Retina (tissue), 1 donor: ENCODE results near the gene PCDHA8.
A peak's percentile ranks its signal among the peaks of the same experiment; 100 is the strongest.
"Not testable (repeated sequence)": the region's sequence is repeated elsewhere in the genome, so short reads cannot be mapped to it uniquely, and the experiment has no call there.

Source experiments
- DNase-seq: peaks from one replicate; pipeline ENCODE4 v3.0.0-alpha.2; 2016

The PCDHA8 gene, protein sequence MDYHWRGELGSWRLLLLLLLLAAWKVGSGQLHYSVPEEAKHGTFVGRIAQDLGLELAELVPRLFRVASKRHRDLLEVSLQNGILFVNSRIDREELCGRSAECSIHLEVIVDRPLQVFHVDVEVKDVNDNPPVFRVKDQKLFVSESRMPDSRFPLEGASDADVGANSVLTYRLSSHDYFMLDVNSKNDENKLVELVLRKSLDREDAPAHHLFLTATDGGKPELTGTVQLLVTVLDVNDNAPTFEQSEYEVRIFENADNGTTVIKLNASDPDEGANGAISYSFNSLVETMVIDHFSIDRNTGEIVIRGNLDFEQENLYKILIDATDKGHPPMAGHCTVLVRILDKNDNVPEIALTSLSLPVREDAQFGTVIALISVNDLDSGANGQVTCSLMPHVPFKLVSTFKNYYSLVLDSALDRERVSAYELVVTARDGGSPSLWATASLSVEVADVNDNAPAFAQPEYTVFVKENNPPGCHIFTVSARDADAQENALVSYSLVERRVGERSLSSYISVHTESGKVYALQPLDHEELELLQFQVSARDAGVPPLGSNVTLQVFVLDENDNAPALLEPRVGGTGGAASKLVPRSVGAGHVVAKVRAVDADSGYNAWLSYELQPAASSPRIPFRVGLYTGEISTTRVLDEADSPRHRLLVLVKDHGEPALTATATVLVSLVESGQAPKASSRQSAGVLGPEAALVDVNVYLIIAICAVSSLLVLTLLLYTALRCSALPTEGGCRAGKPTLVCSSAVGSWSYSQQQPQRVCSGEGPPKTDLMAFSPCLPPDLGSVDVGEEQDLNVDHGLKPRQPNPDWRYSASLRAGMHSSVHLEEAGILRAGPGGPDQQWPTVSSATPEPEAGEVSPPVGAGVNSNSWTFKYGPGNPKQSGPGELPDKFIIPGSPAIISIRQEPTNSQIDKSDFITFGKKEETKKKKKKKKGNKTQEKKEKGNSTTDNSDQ

DNA sequence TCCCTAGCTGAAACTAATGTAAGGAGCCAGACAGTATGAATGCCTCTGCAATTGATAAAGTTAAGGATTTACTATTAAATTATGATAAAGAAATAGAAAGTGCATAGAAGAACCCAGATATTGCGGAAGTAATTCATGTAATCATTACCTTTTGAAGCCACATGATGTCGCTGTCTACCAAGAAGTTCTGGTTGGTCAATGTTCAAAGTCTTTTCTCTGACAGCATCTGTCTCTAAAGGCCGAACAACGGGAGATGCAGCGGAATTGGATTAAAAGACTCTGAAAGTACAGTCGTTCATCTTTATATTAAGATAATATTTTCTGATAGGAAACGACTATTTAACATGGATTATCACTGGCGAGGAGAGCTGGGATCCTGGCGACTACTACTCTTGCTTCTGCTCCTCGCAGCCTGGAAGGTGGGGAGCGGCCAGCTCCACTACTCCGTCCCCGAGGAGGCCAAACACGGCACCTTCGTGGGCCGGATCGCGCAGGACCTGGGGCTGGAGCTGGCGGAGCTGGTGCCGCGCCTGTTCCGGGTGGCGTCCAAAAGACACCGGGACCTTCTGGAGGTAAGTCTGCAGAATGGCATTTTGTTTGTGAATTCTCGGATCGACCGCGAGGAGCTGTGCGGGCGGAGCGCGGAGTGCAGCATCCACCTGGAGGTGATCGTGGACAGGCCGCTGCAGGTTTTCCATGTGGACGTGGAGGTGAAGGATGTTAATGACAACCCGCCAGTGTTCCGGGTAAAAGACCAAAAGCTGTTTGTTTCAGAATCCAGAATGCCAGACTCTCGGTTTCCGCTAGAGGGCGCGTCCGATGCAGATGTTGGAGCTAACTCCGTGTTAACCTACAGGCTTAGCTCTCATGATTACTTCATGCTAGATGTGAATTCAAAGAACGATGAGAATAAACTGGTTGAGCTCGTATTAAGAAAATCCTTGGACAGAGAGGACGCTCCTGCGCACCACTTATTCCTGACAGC is at the start of gene PCDHA8:
TSS of gene PCDHA8 (plus strand) at position 210 of the 985 bp plus-strand sequence. CDS start at position 345, 135 bp downstream.
- DNase-seq, result no peak

DNA sequence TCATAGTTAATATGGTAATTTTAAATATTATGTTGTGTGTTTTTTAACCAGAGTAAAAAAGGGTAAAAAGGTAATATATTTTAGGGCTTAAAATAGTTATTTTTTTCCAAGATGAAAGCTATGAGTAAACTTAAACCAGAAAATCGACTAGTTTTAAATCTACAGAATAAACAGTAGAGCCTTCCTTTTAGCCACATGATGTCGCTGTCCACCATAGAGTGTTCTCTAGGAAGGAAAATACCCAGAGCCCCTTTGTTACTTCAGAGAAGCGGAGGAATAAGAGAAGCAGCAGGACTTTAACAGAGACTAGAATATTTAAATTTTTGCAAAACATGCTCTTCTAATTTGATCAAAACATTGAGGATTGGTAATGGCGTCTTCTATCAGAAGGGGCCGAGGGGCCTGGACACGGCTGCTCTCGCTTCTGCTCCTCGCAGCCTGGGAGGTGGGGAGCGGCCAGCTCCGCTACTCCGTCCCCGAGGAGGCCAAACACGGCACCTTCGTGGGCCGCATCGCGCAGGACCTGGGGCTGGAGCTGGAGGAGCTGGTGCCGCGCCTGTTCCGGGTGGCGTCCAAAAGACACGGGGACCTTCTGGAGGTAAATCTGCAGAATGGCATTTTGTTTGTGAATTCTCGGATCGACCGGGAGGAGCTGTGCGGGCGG is 46.3 kb upstream of the PCDHA8 start, which contains the start of gene PCDHA2:
TSS of gene PCDHA2 (plus strand) at position 258 of the 664 bp plus-strand sequence.
- no peak for DNase-seq

DNA sequence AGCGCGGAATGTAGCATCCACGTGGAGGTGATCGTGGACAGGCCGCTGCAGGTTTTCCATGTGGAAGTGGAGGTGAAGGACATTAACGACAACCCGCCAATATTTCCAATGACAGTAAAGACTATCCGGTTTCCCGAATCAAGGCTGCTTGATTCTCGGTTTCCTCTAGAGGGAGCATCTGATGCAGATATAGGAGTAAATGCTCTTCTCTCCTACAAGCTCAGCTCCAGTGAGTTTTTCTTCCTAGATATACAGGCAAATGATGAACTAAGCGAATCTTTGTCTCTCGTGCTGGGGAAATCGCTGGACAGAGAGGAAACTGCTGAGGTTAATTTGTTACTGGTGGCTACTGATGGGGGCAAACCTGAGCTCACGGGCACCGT is 45.7 kb upstream of the PCDHA8 start:
- DNase-seq, result no peak

DNA sequence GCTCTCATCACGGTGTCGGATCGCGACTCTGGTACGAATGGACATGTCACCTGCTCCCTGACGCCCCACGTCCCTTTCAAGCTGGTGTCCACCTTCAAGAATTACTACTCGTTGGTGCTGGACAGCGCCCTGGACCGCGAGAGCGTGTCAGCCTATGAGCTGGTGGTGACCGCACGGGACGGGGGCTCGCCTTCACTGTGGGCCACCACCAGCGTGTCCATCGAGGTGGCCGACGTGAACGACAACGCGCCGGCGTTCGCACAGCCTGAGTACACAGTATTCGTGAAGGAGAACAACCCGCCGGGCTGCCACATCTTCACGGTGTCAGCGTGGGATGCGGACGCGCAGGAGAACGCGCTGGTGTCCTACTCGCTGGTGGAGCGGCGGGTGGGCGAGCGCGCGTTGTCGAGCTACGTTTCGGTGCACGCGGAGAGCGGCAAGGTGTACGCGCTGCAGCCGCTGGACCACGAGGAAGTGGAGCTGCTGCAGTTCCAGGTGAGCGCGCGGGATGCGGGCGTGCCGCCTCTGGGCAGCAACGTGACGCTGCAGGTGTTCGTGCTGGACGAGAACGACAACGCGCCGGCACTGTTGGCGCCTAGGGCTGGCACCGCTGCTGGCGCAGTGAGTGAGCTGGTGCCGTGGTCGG is 44.8 kb upstream of the PCDHA8 start:
- DNase-seq, result not testable (repeated sequence)

DNA sequence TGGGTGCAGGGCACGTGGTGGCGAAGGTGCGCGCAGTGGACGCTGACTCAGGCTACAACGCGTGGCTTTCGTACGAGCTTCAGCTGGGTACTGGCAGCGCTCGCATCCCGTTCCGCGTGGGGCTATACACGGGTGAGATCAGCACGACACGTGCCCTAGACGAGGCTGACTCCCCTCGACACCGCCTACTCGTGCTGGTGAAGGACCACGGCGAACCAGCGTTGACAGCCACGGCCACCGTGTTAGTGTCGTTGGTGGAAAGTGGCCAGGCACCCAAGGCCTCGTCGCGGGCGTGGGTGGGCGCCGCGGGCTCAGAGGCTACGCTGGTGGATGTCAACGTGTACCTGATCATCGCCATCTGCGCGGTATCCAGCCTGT is 44.3 kb upstream of the PCDHA8 start:
- no peak for DNase-seq

DNA sequence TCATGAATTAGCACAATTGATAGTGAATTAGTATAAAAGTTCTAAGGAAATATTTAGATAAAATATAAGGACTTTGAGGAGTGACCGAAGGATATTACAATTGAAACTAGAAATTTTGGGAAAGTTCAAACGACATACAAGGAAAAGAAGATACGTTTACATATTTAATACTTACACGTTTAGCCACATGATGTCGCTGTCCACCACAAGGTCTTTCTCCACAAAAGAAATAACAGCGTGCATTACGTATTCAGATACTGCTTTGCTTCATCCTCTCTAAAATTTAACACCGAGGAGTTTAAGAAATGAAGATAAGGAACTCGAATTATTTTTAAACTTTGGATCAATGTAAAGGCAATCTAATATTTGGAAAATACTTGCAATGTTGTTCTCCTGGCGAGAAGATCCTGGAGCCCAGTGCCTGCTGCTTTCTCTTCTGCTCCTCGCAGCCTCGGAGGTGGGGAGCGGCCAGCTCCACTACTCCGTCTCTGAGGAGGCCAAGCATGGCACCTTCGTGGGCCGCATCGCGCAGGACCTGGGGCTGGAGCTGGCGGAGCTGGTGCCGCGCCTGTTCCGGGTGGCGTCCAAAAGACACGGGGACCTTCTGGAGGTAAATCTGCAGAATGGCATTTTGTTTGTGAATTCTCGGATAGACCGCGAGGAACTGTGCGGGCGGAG is 40.0 kb upstream of the PCDHA8 start, which contains the start of gene PCDHA3:
TSS of gene PCDHA3 (plus strand) at position 242 of the 678 bp plus-strand sequence.
- peak; percentile 39 for DNase-seq

DNA sequence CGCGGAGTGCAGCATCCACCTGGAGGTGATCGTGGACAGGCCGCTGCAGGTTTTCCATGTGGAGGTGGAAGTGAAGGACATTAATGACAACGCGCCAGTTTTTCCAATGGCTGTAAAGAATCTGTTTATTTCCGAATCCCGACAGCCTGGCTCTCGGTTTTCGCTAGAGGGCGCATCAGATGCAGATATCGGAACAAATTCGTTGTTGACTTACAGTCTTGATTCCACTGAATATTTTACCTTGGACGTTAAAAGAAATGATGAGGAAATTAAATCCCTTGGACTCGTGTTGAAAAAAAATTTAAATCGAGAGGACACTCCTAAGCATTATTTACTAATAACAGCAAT is 39.5 kb upstream of the PCDHA8 start:
- DNase-seq, result no peak

DNA sequence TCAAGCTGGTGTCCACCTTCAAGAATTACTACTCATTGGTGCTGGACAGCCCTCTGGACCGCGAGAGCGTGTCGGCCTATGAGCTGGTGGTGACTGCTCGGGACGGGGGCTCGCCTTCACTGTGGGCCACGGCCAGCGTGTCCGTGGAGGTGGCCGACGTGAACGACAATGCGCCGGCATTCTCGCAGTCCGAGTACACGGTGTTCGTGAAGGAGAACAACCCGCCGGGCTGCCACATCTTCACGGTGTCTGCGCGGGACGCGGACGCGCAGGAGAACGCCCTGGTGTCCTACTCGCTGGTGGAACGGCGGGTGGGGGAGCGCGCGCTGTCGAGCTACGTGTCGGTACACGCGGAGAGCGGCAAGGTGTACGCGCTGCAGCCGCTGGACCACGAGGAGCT is 38.6 kb upstream of the PCDHA8 start:
- DNase-seq, result not testable (repeated sequence)

DNA sequence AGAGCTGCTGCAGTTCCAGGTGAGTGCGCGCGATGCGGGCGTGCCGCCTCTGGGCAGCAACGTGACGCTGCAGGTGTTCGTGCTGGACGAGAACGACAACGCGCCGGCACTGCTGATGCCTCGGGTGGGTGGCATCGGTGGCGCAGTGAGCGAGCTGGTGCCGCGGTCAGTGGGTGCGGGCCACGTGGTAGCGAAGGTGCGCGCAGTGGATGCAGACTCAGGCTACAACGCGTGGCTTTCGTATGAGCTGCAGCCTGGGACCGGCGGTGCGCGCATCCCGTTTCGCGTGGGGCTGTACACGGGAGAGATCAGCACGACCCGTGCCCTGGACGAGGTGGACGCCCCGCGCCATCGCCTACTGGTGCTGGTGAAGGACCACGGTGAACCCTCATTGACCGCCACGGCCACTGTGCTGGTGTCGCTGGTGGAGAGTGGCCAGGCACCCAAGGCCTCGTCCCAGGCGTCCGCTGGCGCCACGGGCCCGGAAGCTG is 38.2 kb upstream of the PCDHA8 start:
- DNase-seq, result no peak

DNA sequence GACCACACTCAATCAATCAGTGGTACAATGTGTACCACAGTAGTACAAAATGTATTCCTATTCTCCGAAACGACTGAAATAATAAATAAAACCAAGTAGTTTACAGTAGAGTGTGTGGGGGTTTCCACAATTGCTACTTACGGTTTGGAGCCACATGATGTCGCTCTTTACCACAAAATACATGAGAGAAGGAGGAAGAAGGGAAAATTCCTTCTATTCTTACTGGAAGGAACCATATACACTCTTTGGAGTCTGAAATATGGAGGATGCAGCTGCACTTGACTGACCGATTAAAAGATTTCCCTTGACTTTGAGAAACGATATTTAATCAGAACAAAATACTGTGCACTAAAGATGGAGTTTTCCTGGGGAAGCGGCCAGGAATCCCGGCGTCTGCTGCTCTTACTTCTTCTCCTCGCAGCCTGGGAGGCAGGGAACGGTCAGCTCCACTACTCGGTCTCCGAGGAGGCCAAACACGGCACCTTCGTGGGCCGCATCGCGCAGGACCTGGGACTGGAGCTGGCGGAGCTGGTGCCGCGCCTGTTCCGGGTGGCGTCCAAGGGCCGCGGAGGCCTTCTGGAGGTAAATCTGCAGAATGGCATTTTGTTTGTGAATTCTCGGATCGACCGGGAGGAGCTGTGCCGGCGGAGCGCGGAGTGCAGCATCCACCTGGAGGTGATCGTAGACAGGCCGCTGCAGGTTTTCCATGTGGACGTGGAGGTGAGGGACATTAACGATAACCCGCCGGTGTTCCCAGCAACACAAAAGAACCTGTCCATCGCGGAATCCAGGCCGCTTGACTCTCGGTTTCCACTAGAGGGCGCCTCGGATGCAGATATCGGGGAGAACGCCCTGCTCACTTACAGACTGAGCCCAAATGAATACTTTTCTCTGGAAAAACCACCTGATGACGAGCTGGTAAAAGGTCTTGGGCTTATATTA is 33.9 kb upstream of the PCDHA8 start, which contains the start of gene PCDHA4:
TSS of gene PCDHA4 (plus strand) at position 235 of the 942 bp plus-strand sequence.
- no peak for DNase-seq

DNA sequence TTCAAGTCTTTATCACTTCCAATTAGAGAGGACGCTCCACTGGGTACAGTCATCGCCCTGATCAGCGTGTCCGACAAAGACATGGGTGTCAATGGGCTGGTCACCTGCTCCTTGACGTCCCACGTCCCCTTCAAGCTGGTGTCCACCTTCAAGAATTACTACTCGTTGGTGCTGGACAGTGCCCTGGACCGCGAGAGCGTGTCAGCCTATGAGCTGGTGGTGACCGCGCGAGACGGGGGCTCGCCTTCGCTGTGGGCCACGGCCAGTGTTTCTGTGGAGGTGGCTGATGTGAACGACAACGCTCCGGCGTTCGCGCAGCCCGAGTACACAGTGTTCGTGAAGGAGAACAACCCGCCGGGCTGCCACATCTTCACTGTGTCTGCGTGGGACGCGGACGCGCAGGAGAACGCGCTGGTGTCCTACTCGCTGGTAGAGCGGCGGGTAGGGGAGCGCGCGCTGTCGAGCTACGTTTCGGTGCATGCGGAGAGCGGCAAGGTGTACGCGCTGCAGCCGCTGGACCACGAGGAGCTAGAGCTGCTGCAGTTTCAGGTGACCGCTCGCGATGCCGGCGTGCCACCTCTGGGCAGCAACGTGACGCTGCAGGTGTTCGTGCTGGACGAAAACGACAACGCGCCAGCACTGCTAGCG is 32.6 kb upstream of the PCDHA8 start:
- DNase-seq, result not testable (repeated sequence)

DNA sequence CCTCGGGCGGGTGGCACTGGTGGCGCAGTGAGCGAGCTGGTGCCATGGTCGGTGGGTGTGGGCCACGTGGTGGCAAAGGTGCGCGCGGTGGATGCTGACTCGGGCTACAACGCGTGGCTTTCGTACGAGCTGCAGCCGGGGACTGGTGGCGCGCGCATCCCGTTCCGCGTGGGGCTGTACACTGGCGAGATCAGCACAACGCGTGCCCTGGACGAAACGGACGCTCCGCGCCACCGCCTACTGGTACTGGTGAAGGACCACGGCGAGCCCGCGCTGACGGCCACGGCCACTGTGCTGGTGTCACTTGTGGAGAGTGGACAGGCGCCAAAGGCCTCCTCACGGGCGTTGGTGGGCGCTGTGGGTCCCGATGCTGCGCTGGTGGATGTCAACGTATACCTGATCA is 32.1 kb upstream of the PCDHA8 start:
- no peak for DNase-seq

DNA sequence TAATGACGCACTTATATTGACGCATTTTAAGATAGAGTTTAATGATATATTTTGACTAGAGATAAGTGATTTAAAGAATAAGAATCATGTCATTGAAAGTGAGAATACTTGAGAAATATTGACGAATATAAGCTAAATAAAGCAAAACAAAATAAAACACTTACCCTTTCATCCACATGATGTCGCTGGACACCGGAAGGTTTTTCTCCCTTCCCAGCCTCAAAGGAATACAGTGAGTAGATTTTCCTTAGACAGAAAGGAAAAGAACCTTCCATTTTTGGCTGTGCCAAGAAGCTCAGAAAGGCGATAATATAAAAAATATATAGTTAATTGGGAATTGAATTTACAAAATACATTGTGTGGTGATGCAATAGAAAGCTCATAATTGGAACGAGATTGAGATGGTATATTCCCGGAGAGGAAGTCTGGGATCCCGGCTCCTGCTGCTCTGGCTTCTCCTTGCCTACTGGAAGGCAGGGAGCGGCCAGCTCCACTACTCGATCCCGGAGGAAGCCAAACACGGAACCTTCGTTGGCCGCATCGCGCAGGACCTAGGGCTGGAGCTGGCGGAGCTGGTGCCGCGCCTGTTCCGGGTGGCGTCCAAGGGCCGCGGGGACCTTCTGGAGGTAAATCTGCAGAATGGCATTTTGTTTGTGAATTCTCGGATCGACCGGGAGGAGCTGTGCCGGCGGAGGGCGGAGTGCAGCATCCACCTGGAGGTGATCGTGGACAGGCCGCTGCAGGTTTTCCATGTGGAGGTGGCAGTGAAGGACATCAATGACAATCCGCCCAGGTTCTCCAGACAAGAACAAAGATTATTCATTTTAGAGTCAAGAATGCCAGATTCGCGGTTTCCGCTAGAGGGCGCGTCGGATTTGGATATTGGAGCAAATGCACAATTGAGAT is 19.4 kb upstream of the PCDHA8 start, which contains the start of gene PCDHA5:
TSS of gene PCDHA5 (plus strand) at position 239 of the 906 bp plus-strand sequence.
- DNase-seq, result no peak

DNA sequence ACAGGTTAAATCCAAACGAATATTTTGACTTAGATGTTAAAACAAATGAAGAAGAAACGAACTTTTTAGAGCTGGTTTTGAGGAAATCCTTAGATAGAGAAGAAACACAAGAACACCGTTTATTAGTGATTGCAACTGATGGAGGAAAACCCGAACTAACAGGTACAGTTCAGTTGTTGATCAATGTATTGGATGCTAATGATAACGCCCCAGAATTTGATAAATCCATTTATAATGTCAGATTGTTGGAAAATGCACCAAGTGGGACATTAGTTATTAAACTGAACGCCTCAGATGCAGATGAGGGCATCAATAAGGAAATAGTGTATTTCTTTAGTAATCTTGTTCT is 18.7 kb upstream of the PCDHA8 start:
- DNase-seq, result no peak

DNA sequence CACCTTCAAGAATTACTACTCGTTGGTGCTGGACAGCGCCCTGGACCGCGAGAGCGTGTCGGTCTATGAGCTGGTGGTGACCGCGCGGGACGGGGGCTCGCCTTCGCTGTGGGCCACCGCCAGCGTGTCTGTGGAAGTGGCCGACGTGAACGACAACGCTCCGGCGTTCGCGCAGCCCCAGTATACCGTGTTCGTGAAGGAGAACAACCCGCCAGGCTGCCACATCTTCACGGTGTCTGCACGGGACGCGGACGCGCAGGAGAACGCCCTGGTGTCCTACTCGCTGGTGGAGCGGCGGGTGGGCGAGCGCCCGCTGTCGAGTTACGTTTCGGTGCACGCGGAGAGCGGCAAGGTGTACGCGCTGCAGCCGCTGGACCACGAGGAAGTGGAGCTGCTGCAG is 18.0 kb upstream of the PCDHA8 start:
- not testable (repeated sequence) for DNase-seq

DNA sequence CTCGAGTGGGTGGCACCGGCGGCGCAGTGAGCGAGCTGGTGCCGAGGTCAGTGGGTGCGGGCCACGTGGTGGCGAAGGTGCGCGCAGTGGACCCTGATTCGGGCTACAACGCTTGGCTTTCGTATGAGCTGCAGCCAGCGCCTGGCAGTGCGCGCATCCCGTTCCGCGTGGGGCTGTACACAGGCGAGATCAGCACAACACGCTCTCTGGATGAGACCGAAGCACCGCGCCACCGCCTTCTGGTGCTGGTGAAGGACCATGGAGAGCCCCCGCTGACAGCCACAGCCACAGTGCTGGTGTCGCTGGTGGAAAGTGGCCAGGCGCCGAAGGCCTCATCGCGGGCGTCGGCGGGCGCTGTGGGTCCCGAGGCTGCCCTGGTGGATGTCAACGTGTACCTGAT is 17.5 kb upstream of the PCDHA8 start:
- no peak for DNase-seq

DNA sequence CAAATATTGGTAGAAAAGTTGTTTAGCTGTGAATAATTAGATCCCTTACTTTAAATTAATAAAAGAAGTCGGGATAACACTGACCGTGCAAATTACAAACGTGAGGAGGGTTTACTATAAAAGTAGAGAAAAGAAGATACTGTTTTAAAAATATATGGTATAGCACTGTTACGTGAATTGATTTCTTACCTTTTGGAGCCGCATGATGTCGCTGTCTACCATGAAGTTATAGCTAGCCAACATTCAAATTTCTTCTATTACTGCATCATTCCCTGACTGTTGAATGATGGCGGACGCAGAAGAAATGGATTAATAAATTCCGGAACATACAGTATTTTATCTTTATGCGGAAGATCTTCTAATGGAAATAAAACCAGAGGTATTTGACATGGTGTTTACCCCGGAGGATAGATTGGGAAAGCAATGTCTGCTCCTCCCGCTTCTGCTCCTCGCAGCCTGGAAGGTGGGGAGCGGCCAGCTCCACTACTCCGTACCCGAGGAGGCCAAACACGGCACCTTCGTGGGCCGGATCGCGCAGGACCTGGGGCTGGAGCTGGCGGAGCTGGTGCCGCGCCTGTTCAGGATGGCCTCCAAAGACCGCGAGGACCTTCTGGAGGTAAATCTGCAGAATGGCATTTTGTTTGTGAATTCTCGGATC is 13.2 kb upstream of the PCDHA8 start, which contains the start of gene PCDHA6:
TSS of gene PCDHA6 (plus strand) at position 257 of the 658 bp plus-strand sequence. CDS start at position 389, 132 bp downstream.
- no peak for DNase-seq
